OCI-LY7 (cell line): ENCODE results near the gene MMP15.

Source experiments
- EZH2phosphoT487 ChIP-seq: fragments of 200-600 bp; sonication (generic); IDR thresholded peaks from 2 replicates; pipeline ENCODE4 v1.6.1; 2018; ENCODE audit warnings: low read depth, borderline replicate concordance, mild to moderate bottlenecking, mixed run types, antibody characterized with exemption, low read length, moderate library complexity, mixed read lengths
- TF ChIP-seq, protein P1 (sequence below): fragments of 200-600 bp; sonication (generic); conservative IDR thresholded peaks from 2 replicates; pipeline ENCODE4 v1.5.1; 2014; ENCODE audit warnings: mild to moderate bottlenecking, antibody characterized with exemption, low read length, moderate library complexity, mixed read lengths

DNA sequence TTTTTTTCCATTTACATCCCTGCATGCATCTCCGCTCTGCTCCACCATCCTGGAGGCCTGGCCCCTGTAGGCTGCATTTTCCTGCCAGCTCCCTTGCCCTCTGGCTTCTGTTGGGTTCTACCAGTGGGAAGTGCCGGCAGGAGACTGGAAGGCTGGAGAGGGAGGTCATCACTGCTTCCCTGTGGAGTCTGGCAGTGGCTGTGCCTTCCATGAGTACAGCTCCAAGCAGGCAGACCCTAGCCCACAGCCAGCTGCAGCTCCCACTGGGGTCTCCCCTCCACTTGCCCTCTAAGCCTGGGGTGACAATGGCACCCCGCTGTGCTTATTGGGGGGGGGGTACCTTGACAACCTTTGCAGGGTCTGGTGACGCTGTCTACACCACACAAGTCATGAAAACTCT is 37.3 kb downstream of the MMP15 start:
- TF ChIP-seq, protein P1, sequence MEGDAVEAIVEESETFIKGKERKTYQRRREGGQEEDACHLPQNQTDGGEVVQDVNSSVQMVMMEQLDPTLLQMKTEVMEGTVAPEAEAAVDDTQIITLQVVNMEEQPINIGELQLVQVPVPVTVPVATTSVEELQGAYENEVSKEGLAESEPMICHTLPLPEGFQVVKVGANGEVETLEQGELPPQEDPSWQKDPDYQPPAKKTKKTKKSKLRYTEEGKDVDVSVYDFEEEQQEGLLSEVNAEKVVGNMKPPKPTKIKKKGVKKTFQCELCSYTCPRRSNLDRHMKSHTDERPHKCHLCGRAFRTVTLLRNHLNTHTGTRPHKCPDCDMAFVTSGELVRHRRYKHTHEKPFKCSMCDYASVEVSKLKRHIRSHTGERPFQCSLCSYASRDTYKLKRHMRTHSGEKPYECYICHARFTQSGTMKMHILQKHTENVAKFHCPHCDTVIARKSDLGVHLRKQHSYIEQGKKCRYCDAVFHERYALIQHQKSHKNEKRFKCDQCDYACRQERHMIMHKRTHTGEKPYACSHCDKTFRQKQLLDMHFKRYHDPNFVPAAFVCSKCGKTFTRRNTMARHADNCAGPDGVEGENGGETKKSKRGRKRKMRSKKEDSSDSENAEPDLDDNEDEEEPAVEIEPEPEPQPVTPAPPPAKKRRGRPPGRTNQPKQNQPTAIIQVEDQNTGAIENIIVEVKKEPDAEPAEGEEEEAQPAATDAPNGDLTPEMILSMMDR, result no peak
- no peak for TF ChIP-seq EZH2phosphoT487
